Hepatocyte (in vitro differentiated cells): Measurements from ENCODE around the gene RALGAPB.

ENCODE experiments used
- EZH2 ChIP-seq: fragments of 200-600 bp; sonication (generic); IDR thresholded peaks from 2 replicates; pipeline ENCODE4 v1.6.1; 2016; ENCODE audit warnings: antibody characterized with exemption, mild to moderate bottlenecking, borderline replicate concordance
- EZH2phosphoT487 ChIP-seq: fragments of 200-600 bp; sonication (generic); IDR thresholded peaks from one replicate; pipeline ENCODE4 v1.6.1; 2018; ENCODE audit warnings: antibody characterized with exemption, mild to moderate bottlenecking, low read depth, moderate library complexity; ENCODE audit not compliant: unreplicated experiment, severe bottlenecking
- TF ChIP-seq, protein P1 (sequence below): fragments of 200-600 bp; sonication (generic); IDR thresholded peaks from 2 replicates; pipeline ENCODE4 v1.5.1; 2016; ENCODE audit warnings: antibody characterized with exemption, mild to moderate bottlenecking; ENCODE audit not compliant: poor library complexity

DNA sequence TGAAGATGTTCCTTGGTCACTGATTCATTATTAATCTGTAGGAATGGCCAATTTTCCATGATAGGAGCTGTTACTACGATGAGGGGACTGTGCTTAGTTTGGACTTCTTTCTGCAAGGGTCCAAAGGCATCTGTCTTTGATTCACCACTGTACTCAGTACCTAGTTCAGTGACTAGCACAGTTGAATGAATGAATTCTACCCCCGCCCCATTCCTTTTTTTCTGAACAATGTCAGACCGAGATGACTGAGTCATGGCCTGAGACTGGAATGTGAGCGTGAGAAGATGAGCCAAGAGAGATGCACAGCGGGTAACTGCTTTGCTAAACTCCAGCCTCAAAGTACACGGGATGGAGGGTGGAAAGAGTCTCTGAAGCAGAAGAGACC lies 37.1 kb upstream of the RALGAPB start:
- TF ChIP-seq, protein P1, sequence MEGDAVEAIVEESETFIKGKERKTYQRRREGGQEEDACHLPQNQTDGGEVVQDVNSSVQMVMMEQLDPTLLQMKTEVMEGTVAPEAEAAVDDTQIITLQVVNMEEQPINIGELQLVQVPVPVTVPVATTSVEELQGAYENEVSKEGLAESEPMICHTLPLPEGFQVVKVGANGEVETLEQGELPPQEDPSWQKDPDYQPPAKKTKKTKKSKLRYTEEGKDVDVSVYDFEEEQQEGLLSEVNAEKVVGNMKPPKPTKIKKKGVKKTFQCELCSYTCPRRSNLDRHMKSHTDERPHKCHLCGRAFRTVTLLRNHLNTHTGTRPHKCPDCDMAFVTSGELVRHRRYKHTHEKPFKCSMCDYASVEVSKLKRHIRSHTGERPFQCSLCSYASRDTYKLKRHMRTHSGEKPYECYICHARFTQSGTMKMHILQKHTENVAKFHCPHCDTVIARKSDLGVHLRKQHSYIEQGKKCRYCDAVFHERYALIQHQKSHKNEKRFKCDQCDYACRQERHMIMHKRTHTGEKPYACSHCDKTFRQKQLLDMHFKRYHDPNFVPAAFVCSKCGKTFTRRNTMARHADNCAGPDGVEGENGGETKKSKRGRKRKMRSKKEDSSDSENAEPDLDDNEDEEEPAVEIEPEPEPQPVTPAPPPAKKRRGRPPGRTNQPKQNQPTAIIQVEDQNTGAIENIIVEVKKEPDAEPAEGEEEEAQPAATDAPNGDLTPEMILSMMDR = no peak
- TF ChIP-seq EZH2phosphoT487 (no peak), EZH2 (no peak)
